GM19023 (cell line): ENCODE measurements around the gene STIM2.

Experiments used
- ATAC-seq: cut with Tn5 transposase; IDR thresholded peaks from one replicate; pipeline ENCODE4 v1.9.1; 2021; ENCODE audit warnings: mild to moderate bottlenecking, moderate library complexity; ENCODE audit not compliant: unreplicated experiment

The STIM2 gene

DNA sequence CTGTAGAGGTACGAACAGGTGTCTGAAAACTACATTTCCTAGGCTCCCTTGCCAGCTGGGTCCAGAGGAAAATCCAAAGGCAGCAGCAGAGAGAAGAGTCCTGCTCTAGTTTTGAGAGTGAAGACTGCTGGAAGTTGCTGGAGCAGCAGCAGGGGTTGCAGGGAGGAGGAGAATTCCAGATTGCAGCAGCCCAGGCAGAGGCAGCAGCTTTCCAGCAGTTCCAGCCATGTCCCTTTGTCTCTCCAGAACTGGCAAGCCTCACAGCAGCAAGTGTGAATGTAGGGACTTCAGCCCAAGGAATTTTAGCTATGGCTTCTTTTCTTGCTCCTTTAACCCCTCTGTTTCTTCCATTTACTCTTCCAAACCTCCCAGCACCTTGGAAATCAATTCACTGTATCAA is 24.1 kb upstream of the STIM2 start:
- no peak for ATAC-seq

DNA sequence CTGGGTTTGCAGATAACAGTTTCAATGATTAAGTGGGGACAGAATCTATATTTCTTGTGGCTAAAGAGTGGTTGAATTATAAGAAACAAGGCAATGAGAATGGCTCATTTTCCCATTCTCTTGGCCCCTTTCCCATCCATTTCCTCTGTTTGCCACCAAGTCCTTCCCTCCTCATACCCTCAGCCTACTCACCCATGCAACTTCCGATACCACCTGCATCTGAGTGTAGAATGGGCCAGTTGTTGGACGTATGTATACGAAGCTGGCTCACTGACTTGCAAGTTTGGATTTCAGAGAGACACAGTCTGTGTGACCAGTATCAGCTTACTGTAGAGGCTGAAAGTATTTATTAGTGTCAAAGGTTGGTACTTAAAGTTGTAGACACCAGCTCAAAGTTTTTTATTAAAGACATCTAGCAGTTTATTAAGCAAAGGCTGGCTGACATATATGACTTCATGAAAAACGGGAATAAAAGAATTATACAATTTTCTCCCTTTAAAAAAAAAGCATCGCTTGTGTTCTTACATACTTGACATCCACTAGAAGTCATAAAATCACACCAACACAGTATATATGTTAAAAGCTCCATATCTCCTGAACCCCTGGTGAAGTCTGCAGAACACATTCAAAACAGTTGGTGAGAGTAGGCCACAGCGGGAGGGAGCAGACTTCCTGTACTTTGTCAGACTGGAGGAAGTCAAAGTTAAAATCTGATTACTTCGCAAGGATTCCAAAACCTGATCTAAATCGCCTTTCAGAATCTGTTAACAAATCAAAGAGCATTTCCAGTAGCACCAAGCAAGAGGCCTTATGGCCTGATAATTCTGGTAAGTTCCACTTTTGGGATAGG is 22.4 kb upstream of the STIM2 start:
- no peak for ATAC-seq

GRCh38 chr4:26839016-26839415 is 21.6 kb upstream of the STIM2 start:
- ATAC-seq, result no peak

- ATAC-seq, result no peak
Measured at GRCh38 chr4:26839534-26839951, 21.1 kb upstream of the STIM2 start.

DNA sequence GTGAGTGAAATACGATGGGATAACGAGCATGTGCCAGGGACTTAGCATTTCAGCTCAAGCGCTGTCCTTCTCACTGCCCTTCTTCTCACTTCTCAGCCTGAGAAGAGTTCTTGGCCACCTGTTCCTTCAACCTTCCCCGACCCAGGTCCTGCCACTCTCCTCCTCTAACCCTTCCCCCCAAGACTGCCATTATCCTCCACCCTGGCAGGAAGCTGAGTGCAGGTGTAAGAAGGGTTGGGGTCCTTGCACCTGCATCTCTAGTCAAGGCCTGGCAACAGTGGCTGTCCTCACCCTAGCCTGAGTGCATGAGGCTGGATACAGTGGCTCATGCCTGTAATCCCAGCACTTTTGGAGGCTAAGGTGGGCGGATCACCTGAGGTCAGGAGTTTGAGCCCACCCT is 19.9 kb upstream of the STIM2 start:
- no peak for ATAC-seq

DNA sequence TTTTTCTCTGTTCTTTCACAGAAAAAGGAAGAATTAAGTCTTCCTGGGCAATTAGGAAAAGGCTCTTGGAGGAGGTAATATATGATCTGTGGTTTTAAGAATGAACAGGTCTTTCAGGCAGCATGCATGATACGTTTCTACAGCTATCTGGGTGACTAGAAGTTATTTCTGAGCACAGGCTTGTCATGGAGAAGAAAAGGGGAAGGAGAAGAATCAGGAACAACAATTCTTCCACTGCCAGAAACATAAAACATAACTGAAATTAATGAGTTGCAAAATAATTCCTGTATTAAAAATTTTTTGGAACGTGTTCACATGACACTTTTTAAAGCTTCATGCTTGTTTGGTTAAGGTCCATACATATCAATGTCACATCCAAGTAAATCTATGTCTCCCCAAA is 17.7 kb upstream of the STIM2 start:
- no peak for ATAC-seq

DNA sequence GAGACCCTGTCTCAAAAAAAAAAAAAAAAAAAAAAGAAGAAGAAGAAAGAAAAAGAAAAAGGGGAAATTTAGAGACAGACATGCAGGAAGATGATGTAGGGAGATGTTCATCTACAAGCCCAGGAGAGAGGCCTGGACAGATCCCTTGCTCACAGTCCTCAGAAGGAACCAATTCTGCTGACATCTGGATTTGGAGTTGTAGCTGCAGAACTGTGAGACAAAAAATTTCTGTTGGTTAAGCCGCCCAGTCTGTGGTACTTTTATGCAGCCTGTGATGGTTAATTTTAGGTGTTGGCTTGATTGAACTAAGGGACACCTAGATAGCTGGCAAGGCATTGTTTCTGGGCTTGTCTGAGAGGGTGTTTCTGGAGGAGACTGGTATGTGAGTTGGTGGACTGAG is 10.1 kb upstream of the STIM2 start:
- ATAC-seq, result no peak

DNA sequence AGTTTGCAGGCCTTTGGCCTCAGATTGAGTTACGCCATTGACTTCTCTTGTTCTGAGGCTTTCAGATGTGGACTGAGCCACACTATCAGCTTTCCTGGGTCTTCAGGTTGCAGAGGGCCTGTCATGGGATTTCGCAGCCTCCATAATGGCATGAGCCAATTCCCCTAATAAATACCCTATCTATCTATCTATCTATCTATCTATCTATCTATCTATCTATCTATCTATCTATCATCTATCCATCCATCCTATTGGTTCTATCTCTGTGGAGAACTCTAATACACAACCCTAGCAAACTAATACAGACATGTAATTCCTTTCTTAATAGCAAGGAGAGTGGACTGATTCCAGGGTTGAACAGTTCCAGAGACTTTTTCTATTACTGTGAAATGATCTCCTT is 9.5 kb upstream of the STIM2 start:
- no peak for ATAC-seq

GRCh38 chr4:26854701-26855100 is 5.9 kb upstream of the STIM2 start:
- no peak for ATAC-seq

DNA sequence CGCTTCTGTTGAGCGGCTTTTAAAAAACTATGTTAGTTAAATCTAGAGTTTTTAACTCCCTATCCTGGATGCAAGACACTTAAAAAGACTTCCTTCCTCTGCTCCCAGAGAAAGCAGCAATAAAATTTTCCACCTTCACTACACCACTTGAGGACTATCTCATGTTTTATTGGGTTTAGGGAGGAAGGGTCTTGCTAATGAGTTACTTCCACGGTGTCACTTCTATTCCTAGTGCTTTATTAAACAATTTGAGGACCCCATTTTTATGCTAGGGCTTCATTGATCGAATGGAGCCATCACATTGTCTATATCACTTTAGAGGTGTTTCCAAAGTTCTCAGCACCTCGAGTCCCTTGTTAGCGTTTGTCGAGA is 3.7 kb upstream of the STIM2 start:
- ATAC-seq, result no peak

DNA sequence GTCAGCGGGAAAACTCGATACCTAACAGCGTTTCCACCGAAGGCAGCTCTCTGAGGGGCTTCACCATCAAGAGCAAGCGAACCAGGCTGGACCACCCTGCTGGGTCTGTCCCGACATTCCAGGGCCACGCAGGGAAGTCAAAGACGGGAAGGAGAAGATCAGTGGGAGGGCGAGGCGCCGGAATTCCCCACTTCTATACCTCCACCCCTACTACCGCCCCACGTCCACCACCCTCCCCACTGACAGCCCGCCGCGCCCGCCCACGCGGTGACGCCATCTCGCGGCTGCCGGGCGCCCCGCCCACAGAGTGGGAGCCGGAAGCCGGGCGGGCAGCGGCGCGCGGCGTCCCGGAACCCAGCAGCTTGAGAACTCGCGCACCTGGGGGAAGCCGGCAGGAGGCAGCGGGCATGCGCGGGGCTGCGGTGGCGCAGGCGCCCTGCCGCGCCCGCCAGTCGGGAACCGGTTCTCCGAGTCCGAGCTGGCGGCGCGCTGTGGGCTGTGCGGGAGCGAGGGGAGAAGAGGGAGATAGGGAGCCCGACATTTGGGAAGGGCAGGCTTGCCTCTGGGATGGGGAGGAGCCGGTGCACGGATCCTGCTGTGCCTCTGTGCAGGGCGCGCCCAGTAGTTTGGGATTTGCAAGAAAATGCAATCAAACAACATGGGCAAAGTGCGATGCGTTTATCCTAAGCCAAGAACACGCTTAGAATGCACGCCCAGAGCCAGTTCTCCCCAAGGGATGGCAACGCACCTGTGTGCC is 3.2 kb upstream of the STIM2 start:
- ATAC-seq, result peak; percentile 55

DNA sequence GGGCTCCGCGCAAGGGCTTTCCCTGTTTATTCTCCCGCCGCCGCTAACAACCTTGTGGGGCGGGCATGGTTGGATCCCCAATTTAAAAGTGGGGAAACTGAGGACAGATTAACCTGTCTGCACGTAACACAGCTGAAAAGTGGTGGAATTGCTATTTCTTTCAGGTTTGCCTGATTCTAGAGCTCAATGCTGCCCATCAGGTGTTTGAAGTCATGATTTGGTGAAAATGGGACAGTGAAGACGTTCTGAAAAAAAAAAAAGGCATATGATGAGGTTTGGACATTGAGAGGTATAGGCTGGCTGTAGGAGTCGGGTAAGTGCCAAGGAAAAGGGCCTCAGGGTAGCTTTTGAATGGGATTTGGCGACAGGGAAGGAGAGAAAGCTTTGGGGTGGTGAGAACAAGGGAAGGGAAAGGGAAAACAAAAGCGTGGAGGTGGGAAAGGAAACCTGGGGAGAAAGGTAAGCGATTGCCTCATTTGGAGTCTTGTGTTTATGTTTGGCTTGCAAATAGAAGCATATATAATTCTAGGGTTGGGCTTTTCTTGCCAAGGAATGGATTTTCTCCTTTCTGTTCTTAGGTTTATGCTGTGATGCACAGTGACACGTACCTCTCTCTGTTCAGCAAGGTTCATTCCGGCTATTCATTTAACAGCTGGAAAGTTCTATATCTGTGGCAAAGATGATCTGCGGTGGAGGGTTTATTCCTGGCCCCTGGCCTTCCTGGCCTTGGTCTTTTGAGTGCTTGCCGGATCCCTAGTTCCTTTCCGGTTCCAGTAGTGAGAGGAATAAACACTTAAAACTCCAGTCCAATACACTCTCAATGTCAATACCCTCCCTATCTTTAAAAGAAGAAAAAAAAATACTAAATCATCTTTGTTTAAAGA is 2.4 kb upstream of the STIM2 start:
- ATAC-seq, result no peak

- ATAC-seq, result no peak
Measured at GRCh38 chr4:26858947-26859401, 1.7 kb upstream of the STIM2 start.

- ATAC-seq, result no peak
Measured at GRCh38 chr4:26859762-26860156, 882 bp upstream of the STIM2 start.

DNA sequence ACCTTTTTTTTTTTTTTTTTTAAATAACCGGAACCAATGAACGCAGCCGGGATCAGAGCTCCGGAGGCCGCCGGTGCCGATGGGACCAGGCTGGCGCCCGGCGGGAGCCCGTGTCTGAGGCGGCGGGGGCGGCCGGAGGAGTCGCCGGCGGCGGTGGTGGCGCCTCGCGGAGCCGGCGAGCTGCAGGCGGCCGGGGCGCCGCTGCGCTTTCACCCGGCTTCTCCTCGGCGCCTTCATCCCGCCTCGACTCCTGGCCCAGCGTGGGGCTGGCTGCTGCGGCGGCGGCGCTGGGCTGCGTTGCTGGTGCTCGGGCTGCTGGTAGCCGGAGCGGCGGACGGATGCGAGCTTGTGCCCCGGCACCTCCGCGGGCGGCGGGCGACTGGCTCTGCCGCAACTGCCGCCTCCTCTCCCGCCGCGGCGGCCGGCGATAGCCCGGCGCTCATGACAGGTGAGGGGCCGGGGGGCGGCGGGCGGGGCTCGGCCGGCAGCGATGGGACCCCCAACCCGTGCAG is 337 bp downstream of the STIM2 start:
- ATAC-seq, result peak; percentile 14

GRCh38 chr4:26861434-26862186 is 969 bp downstream of the STIM2 start:
- ATAC-seq, result peak; percentile 40

- no peak for ATAC-seq
Measured at GRCh38 chr4:26862381-26862915, 1.8 kb downstream of the STIM2 start.

- ATAC-seq, result no peak
Measured at GRCh38 chr4:26863512-26863911, 2.9 kb downstream of the STIM2 start.

- no peak for ATAC-seq
Measured at GRCh38 chr4:26864899-26865298, 4.3 kb downstream of the STIM2 start.

DNA sequence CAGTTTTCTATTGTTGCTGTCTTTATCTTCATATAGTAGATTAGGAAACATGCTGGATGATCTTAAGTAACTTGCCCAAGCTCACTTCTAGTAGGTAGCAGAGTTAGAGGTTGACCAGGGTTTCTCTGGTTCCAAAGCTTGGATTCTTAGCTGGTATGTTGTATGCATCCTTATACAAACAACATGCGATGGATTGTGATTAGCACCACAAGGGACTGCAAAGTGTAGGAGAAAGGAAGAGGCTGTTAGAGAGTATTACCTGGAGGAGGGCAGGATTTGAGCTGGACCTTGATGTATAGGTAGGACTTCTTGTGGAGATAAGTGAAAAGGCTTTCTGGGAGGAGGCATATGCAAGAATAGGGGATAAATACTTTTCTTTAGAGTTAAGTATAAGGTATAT is 5.6 kb downstream of the STIM2 start:
- no peak for ATAC-seq
